GM18507 (cell line): ENCODE data around the gene THSD7A.

Experiments used
- DNase-seq: peaks from one replicate; pipeline ENCODE4 v3.0.0; 2011; ENCODE audit warnings: low read depth; ENCODE audit not compliant: insufficient read length; ENCODE audit errors: extremely low spot score
- FAIRE-seq: peaks from 2 replicates; lab custom pipeline; 2011; peaks lifted over from hg19 to GRCh38; lab: Jason Lieb, UNC

Gene THSD7A

DNA sequence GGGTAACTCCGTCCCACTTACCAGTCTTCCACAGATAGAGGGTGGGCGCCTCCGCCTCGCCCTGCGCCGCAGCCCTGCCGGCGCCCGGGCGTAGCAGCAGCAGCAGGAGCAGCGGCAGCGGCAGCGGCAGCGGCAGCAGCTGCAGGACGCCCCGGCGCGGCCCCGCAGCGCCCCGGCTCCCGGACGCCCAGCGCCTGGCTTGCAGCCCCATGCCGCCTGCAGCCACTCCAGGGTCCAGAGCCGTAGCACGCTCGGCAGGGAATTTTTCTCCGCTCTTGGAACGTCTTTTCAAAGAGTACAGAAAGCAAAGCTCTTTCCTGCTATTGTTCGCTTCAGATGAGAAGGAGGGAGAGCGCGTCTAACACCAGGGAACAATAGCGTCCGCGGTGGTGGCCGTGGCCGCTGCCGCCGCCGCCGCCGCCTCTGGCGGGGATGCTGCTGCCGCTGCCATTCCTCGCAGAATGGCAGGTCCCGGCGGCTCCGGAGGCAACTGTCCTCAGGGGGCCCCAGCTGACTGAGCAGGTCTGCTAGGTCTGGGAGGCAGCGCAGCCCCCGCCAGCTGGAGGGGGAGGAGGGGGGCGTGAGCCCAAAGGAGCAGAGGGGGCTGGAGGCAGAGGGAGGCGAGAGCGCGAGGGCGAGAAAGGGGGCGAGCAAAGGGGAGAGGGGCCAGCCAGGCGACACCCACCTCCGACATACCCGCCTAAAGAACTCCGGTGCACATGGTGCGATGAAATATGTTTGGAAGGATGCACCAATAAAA is at the start of gene THSD7A:
TSS of gene THSD7A (minus strand) at position 463 of the 760 bp plus-strand sequence. CDS start at position 211, 252 bp downstream.
- FAIRE-seq (no peak), DNase-seq (peak; percentile 1)

DNA sequence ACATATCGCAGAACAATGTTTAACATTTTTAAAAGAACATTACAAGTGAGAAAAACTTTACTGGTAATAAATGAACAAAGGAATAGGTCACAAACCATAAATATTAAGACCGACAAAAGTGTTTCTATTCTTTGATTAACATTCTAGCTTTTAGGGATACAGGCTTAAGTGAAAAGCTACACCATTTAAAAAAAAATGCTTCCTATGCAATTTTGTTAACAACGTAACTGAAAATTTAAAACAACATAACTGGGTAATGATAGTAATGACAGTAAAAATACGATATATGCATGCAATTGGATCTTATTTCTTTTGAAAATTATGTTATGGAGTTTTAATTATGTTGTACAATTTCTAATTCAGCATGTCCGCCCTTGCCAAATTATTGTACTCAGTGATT is 49.7 kb upstream of the THSD7A start:
- DNase-seq (no peak), FAIRE-seq (no peak)

DNA sequence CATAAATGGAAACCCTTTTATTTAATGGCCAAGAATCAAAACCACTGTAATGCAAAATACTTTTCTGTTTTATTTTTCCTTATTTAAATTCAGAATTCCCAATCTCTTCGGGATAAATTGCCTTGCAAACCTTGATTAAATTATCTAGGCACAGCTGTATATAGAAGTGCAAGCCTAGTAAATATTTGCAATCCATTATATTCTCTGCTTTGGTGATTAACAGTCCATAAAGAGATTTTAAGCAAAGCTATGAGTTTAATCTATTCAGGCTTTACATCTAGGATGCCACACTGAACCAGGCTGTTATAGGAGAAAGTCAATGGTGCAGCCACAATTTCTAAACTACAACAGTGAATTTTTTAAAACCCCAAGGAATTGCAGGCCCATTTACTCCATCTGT is 43.6 kb upstream of the THSD7A start:
- no peak for FAIRE-seq
- DNase-seq, result no peak

GRCh38 chr7:11865671-11866070 is 33.7 kb upstream of the THSD7A start:
- DNase-seq (no peak), FAIRE-seq (no peak)

GRCh38 chr7:11858622-11859302 is 26.8 kb upstream of the THSD7A start:
- no peak for FAIRE-seq
- no peak for DNase-seq

DNA sequence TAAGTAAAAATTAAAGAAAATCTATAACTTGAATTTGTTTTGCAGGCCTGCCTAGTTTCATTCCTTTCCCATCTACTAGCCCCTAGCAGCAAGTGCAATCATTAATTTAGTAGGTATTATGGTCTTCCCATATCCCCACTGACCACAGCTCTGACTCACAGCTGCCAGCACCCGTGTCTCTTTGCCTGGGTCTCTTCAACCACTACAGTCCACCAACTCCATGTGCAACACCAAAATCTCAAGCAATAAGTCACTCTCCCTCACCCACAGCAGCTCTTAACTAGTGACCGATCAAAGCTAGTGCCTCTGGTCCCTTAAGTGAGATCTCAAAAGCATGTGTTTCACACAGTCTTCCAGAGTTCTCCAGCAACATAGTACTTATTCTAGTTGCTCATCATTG is 26.0 kb upstream of the THSD7A start:
- FAIRE-seq, result no peak
- DNase-seq, result no peak

GRCh38 chr7:11848251-11848650 is 16.3 kb upstream of the THSD7A start:
- FAIRE-seq (no peak), DNase-seq (no peak)

DNA sequence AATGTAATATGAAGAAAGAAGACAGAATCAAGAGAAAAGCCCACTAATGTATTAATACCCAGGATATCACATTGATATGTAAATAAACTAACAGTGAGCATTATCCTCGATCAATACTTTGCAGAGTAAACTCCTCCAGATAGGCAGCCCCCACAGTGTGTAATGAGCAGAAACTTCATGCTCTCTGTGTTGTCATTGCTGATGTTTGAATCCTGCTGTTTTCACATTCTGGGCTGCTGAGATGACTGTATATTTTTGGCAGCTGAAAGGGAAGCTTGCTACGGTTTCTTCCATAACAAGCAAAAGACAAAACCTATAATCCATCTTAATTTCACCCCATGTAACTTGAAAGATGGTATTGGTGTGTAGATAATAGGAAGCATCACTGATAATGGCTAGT is 15.3 kb upstream of the THSD7A start:
- FAIRE-seq (no peak), DNase-seq (no peak)

- FAIRE-seq (no peak), DNase-seq (no peak)
These were observed 14.5 kb upstream of the THSD7A start for GRCh38 chr7:11846361-11846955.

- no peak for FAIRE-seq
These were observed 11.2 kb upstream of the THSD7A start for GRCh38 chr7:11843113-11843765.

DNA sequence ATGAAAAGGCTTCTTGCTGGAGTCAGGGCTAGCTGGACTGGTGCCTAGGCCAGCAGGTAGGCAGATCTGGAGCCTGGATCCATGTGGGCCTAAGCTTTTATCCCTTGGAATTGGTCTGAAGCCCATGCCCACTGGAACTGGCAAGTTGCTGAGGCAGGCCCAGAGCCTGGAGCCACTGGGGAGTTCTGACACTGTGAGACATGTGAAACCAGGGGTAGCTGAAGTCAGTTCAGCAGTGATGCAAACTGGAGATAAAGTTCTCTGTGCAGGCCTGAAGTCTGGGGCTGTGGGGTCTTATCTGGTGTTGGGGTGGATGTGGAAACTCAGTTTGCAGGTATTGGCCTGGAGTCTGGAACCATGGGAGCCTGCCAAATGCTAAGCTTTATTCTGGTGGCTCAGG is 9.7 kb upstream of the THSD7A start:
- DNase-seq (no peak), FAIRE-seq (no peak)

More at GRCh38 chr7:11843113-11843765, 11.2 kb upstream of the THSD7A start:
- DNase-seq, result no peak

DNA sequence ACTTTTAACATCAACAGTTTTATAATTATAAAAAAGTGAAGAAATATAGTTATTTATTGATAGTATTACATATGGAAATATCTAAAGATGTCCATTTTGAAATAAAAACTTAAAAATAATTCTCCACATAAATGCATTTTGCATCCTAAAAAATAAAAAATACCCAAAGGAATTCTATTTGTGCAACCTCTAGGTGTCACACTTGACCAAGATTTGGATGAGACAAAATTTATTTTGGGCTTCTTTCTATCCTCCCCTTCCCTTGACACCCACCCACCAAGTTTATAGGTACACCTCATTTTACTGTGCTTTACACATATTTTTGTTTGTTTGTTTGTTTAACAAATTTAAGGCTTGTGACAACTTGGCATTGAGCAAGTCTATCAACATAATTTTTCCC is 3.3 kb upstream of the THSD7A start:
- DNase-seq, result no peak
- FAIRE-seq, result no peak

DNA sequence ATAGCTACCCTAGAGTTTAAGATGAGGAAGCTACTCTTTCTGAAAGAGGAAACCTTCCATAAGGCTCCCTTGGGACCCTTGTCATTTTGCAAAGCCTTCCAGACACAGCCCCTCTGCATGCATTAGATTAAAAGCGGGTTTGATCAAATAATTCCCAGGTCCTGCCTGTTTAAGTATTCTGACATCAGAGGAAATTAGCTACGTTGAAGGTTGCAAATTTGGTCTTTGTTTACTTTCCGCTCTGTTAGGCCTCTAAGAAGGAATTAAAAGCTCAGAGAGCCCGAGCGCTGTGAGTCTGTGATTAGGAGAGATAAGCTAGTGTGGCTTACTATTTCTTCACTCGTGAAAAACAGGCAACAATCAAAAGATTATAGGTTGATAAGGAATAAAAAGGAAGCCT is 1.4 kb upstream of the THSD7A start:
- no peak for DNase-seq
- no peak for FAIRE-seq

DNA sequence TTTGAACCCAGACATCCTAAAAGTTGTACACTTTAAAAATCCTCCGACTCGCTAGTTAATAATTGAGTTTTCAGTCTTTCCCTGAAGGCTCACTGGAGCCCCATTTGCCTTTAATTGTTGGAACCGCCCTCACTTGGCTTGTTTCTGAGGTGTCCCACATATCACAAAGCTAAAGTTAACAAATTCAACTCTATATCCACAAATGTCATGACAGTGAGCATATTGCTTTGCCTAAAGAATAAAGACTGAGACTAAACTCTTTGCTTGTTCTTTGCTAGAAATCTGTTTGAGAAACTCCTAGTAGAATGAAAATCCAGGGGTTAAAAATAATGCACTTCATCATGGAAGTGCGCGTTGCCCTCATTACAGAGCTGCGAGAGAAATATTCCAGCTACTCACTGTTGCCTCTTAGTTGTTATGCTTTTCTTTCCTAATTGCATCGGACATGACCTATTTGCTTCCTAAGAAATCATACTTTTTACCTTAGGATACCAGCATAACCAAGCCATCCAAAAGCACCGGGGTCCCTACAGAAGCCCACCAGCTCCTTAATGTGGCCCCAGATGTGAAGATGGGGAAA is 752 bp downstream of the THSD7A start:
- DNase-seq, result no peak
- no peak for FAIRE-seq

GRCh38 chr7:11830582-11831155 is 1.3 kb downstream of the THSD7A start:
- no peak for FAIRE-seq

GRCh38 chr7:11829954-11830353 is 2.0 kb downstream of the THSD7A start:
- DNase-seq (no peak), FAIRE-seq (no peak)

More at GRCh38 chr7:11830582-11831155, 1.3 kb downstream of the THSD7A start:
- no peak for DNase-seq

GRCh38 chr7:11819947-11820346 is 12.1 kb downstream of the THSD7A start:
- no peak for DNase-seq
- FAIRE-seq, result no peak

DNA sequence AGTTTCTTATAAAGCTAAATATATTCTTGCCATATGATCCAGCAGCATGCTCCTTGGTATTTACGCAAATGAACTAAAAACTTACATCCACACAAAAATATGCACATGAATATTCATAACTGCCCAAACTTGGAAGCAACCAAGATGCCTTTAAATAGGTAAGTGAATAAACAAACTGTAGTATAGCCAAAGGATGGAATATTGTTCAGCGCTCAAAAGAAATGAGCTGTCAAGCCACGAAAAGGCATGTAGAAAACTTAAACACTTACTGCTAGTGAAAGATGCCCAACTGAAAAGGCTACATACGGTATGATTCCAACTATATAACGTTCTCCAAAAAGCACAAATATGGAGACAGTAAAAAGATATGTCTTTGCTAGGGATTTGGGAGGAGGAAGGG is 12.7 kb downstream of the THSD7A start:
- no peak for FAIRE-seq

GRCh38 chr7:11818281-11818680 is 13.7 kb downstream of the THSD7A start:
- DNase-seq (no peak), FAIRE-seq (no peak)

More for the DNA sequence above, 12.7 kb downstream of the THSD7A start:
- DNase-seq, result no peak
